B cell (primary cell): ENCODE data around the gene UPB1. TPM values are rescaled to one million over a fixed set of nuclear protein-coding genes. Genes with fewer than 3 reads are reported as not detected.

Source experiments
- ATAC-seq: fragments of 200-7000 bp; cut with Tn5 transposase; one replicate; pipeline ENCODE4 v1.10.0; 2021; ENCODE audit warnings: low read depth, mild to moderate bottlenecking, moderate number of reproducible peaks, moderate library complexity
- CTCF ChIA-PET: fragments of 350-600 bp; sonication (Branson Sonifier 250); formaldehyde crosslinking; loops from one replicate; lab custom pipeline; 2021; ENCODE audit warnings: antibody characterized with exemption, inconsistent platforms; lab: Charles Lee
- POLR2A ChIA-PET: fragments of 350-600 bp; sonication (Branson Sonifier 250); formaldehyde crosslinking; loops from one replicate; lab custom pipeline; 2021; ENCODE audit warnings: antibody characterized with exemption; lab: Charles Lee
- DNase-seq: peaks from one replicate; pipeline ENCODE4 v3.0.0; 2013
- H2AFZ ChIP-seq: 2 replicates; pipeline ENCODE4 v1.6.1; 2012; ENCODE audit warnings: mild to moderate bottlenecking, low read depth, low read length; ENCODE audit not compliant: insufficient read depth, poor library complexity, severe bottlenecking
- H3K27ac ChIP-seq, 2 donors: 1 replicate in 1 of 2; 2 replicates in 1 of 2; pipeline ENCODE4 v1.5.1; 2012 to 2013; ENCODE audit warnings: low read length in 2 of 2, mild to moderate bottlenecking in 2 of 2, moderate library complexity in 1 of 2
- H3K27me3 ChIP-seq, 4 experiments: fragments of 200-600 bp in 1 of 4; sonication (generic) in 1 of 4; replicated peaks in 1 of 4; 1 replicate in 2 of 4; 2 replicates in 2 of 4; pipeline versions ENCODE4 v1.6.1 to v1.7.0; 2013 to 2016; ENCODE audit warnings: low read length in 3 of 4, mild to moderate bottlenecking in 2 of 4, mixed read lengths in 1 of 4, moderate library complexity in 1 of 4; ENCODE audit not compliant: insufficient read depth in 4 of 4, control insufficient read depth in 3 of 4; ENCODE audit errors: control extremely low read depth in 1 of 4
- H3K36me3 ChIP-seq, 2 experiments: replicated peaks in 1 of 2; 1 replicate in 1 of 2; 2 replicates in 1 of 2; pipeline versions ENCODE4 v1.6.1 to v1.7.1; 2013; ENCODE audit warnings: low read length in 1 of 2; ENCODE audit not compliant: insufficient read depth in 2 of 2, control insufficient read depth in 1 of 2; ENCODE audit errors: control extremely low read depth in 1 of 2, extremely low read depth in 1 of 2
- H3K4me1 ChIP-seq, 2 donors: fragments of 200-600 bp in 1 of 2; sonication (generic) in 1 of 2; 1 replicate in 1 of 2; 2 replicates in 1 of 2; pipeline versions ENCODE4 v1.5.1 to v1.6.1; 2013 to 2017; ENCODE audit warnings: low read length in 2 of 2; ENCODE audit not compliant: control insufficient read depth in 2 of 2, insufficient read depth in 2 of 2
- H3K4me2 ChIP-seq: replicated peaks from 2 replicates; pipeline ENCODE3; 2012; ENCODE audit warnings: mild to moderate bottlenecking, low read depth, low read length; ENCODE audit not compliant: poor library complexity, severe bottlenecking
- H3K4me3 ChIP-seq, 5 experiments: fragments of 200-600 bp in 1 of 5; sonication (generic) in 1 of 5; 1 replicate in 3 of 5; 2 replicates in 2 of 5; pipeline versions ENCODE4 v1.5.1 to v1.7.0; 2011 to 2016; ENCODE audit warnings: low read length in 4 of 5, mild to moderate bottlenecking in 4 of 5, low read depth in 2 of 5, control low read depth in 1 of 5, moderate library complexity in 1 of 5; ENCODE audit not compliant: insufficient read depth in 1 of 5; ENCODE audit errors: control extremely low read depth in 1 of 5, extremely low read depth in 1 of 5
- H3K79me2 ChIP-seq: fragments of 200-600 bp; sonication (generic); one replicate; pipeline ENCODE4 v1.6.0; 2016; ENCODE audit warnings: low read length; ENCODE audit not compliant: control insufficient read depth, insufficient read depth
- H3K9ac ChIP-seq: fragments of 200-600 bp; sonication (generic); 2 replicates; pipeline ENCODE4 v1.6.1; 2017; ENCODE audit warnings: mild to moderate bottlenecking, low read length, moderate library complexity
- H3K9me3 ChIP-seq, 3 donors: one replicate each; pipeline versions ENCODE4 v1.6.1 to v1.7.1; 2013; ENCODE audit warnings: low read length in 2 of 3; ENCODE audit not compliant: control insufficient read depth in 2 of 3, insufficient read depth in 1 of 3; ENCODE audit errors: control extremely low read depth in 1 of 3
- H4K20me1 ChIP-seq: 2 replicates; pipeline ENCODE4 v1.6.0; 2012; ENCODE audit warnings: mild to moderate bottlenecking, low read length; ENCODE audit not compliant: insufficient read depth, control insufficient read depth, poor library complexity, severe bottlenecking
- H3K27ac Mint-ChIP-seq: one replicate; pipeline ENCODE4 v1.8.0; 2021; ENCODE audit warnings: mixed read lengths
- H3K27me3 Mint-ChIP-seq: one replicate; pipeline ENCODE4 v1.8.0; 2021; ENCODE audit warnings: mixed read lengths
- H3K4me1 Mint-ChIP-seq: one replicate; pipeline ENCODE4 v1.8.0; 2021; ENCODE audit warnings: mixed read lengths
- H3K4me3 Mint-ChIP-seq: one replicate; pipeline ENCODE4 v1.8.0; 2021; ENCODE audit warnings: mixed read lengths
- H3K9me3 Mint-ChIP-seq: one replicate; pipeline ENCODE4 v1.8.0; 2022; ENCODE audit warnings: mixed read lengths; ENCODE audit not compliant: insufficient read depth
- EZH2 ChIP-seq: IDR thresholded peaks from 2 replicates; pipeline ENCODE4 v1.6.1; 2012; ENCODE audit warnings: borderline replicate concordance, low read depth, mild to moderate bottlenecking, moderate library complexity, low read length; ENCODE audit not compliant: insufficient read depth, poor library complexity, severe bottlenecking
- WGBS: methylation state at CpG from one replicate; pipeline ENCODE4 v1.1.5; 2013; ENCODE audit warnings: missing lambda C conversion rate; ENCODE audit not compliant: insufficient coverage; 5-methylcytosine and 5-hydroxymethylcytosine counted together
- intact Hi-C: fragments of 100-400 bp; cut with micrococcal nuclease; formaldehyde crosslinking; loops from one replicate; pipeline ENCODE4 v1.10.0; 2022
- polyA plus RNA-seq: library from polyadenylated mRNA; depleted of rRNA; stranded (reverse); fragments of >200 nt; gene quantifications from 2 replicates; pipeline ENCODE4 v1.2.3, GENCODE V29; 2012
- total RNA-seq, 2 donors: library from RNA; stranded (reverse); fragments of 120-200 nt in 1 of 2; gene quantifications; 1 replicate in 1 of 2; 2 replicates in 1 of 2; pipeline versions ENCODE4 v1.2.3 to v1.2.4, GENCODE V29; 2013 to 2022
- TF ChIP-seq, protein P1 (sequence below): fragments of 200-600 bp; IDR thresholded peaks from one replicate; pipeline ENCODE4 v1.8.0; 2022; ENCODE audit warnings: antibody characterized with exemption, mild to moderate bottlenecking

UPB1 gene
- total and polyA plus RNA-seq, 2 donors (not counting 1 experiment from before 2014, with no cell fraction given), result 1.2 to 4.0 TPM

DNA sequence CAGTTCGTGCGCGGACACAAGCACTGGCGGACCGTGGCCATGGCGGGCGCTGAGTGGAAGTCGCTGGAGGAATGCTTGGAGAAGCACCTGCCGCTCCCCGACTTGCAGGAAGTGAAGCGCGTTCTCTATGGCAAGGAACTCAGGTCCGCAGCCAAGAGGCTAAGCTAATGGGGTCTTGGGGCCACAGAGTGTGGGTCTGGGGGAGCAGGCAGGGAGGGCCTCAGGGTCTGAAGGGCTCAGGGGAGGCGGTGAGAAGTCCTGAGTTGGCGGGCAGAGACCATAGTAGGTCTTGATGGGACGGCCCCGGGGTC lies 188 bp downstream of the UPB1 start:
- H3K4me1 Mint-ChIP-seq, result no peaks in the 10 kb centered on the region
- H3K27me3 ChIP-seq, result peaks cover 0 to 27% (median 18%) of the 10 kb centered on the region in 4 experiments
- H3K36me3 ChIP-seq, result no peaks in the 10 kb centered on the region
- H4K20me1 ChIP-seq, result no peaks in the 10 kb centered on the region
- WGBS, result 94% methylated on average over 15 of the region's 17 CpGs
- H2AFZ ChIP-seq, result no peak overlapping the region
- no peak overlapping the region for H3K4me2 ChIP-seq
- ATAC-seq, result no peak
- intact Hi-C loops, result no loop called here
- no peak for TF ChIP-seq EZH2
- TF ChIP-seq, protein P1, sequence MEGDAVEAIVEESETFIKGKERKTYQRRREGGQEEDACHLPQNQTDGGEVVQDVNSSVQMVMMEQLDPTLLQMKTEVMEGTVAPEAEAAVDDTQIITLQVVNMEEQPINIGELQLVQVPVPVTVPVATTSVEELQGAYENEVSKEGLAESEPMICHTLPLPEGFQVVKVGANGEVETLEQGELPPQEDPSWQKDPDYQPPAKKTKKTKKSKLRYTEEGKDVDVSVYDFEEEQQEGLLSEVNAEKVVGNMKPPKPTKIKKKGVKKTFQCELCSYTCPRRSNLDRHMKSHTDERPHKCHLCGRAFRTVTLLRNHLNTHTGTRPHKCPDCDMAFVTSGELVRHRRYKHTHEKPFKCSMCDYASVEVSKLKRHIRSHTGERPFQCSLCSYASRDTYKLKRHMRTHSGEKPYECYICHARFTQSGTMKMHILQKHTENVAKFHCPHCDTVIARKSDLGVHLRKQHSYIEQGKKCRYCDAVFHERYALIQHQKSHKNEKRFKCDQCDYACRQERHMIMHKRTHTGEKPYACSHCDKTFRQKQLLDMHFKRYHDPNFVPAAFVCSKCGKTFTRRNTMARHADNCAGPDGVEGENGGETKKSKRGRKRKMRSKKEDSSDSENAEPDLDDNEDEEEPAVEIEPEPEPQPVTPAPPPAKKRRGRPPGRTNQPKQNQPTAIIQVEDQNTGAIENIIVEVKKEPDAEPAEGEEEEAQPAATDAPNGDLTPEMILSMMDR, result no peak
- ChIA-PET CTCF (no interaction called here), POLR2A (no interaction called here)
- H3K27ac ChIP-seq, result no peak overlapping the region
- H3K79me2 ChIP-seq, result no peaks in the 10 kb centered on the region
- H3K4me1 ChIP-seq, result peaks cover 5 to 11% of the 10 kb centered on the region in 2 donors
- H3K9ac ChIP-seq, result no peak overlapping the region
- H3K4me3 Mint-ChIP-seq, result no peak overlapping the region
- no peaks in the 10 kb centered on the region for H3K9me3 Mint-ChIP-seq
- peaks cover 0 to 8% (median 0%) of the 10 kb centered on the region in 3 donors for H3K9me3 ChIP-seq
- H3K4me3 ChIP-seq, result no peak overlapping the region
- no peak overlapping the region for H3K27ac Mint-ChIP-seq
- no peak for DNase-seq
- H3K27me3 Mint-ChIP-seq, result peaks cover 30% of the 10 kb centered on the region

DNA sequence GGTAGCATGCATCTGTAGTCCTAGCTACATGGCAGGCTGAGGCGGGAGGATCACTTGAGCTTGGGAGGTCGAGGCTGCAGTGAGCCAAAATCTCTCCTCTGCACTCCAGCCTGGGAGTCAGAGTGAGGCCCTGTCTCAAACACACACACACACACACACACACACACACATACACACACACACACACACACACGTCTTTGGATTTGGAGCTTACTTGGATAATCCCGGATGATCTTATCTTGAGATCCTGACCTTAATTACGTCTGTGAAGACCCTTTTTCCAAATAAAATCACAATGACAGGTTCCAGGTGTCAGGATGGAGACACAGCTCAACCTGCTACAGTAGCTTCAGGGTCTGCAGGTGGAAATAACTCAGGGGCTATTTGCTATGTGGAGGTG lies 1.1 kb downstream of the UPB1 start:
- Histone ChIP-seq H3K4me2 (no peak overlapping the region), H3K4me1 (peaks cover 5 to 11% of the 10 kb centered on the region in 2 donors), H4K20me1 (no peaks in the 10 kb centered on the region), H3K9me3 (peaks cover 0 to 8% (median 0%) of the 10 kb centered on the region in 3 donors), H3K79me2 (no peaks in the 10 kb centered on the region), H3K36me3 (no peaks in the 10 kb centered on the region), H3K27me3 (peaks cover 0 to 27% (median 19%) of the 10 kb centered on the region in 4 experiments), H3K27ac (no peak overlapping the region), H2AFZ (no peak overlapping the region), H3K9ac (no peak overlapping the region), H3K4me3 (no peak overlapping the region)
- ATAC-seq, result no peak
- no peak for DNase-seq
- Mint-ChIP-seq H3K4me1 (no peaks in the 10 kb centered on the region), H3K27me3 (peaks cover 30% of the 10 kb centered on the region), H3K9me3 (no peaks in the 10 kb centered on the region), H3K4me3 (no peak overlapping the region), H3K27ac (no peak overlapping the region)
- WGBS, result 93% methylated on average over 2 of the region's 5 CpGs
- ChIA-PET POLR2A (interaction anchor here (0.6 kb wide), 1 partner anchor 32 kb away, joined by 3 read pairs; no protein-coding TSS in a partner anchor), CTCF (interaction anchor here (1.0 to 1.7 kb wide), 5 partner anchors 16 to 169 kb away, joined by 3 to 4 read pairs (median 3); no protein-coding TSS in a partner anchor)
- TF ChIP-seq, protein P1, result no peak
- TF ChIP-seq EZH2, result no peak
- intact Hi-C loops, result no loop called here
